ENCODE measurements around the gene AKR1D1.
"Not testable (repeated sequence)": the region's sequence is repeated elsewhere in the genome, so short reads cannot be mapped to it uniquely, and the experiment has no call there.

The AKR1D1 gene

GRCh38 chr7:138076196-138076595 lies at the start of gene AKR1D1:
AKR1D1 (plus strand) TSS chr7:138076459; CDS start chr7:138076519, 60 bp downstream.
- DNase-seq: no peak

GRCh38 chr7:138027100-138027499 lies 49.2 kb upstream of the AKR1D1 start:
- DNase-seq: no peak

- DNase-seq: no peak
Measured at GRCh38 chr7:138029126-138029525, 47.1 kb upstream of the AKR1D1 start.

- no peak for DNase-seq
Measured at GRCh38 chr7:138029941-138030340, 46.3 kb upstream of the AKR1D1 start.

- no peak for DNase-seq
Measured at GRCh38 chr7:138030679-138031351, 45.4 kb upstream of the AKR1D1 start.

GRCh38 chr7:138032186-138032585 lies 44.1 kb upstream of the AKR1D1 start:
- DNase-seq: no peak

- no peak for DNase-seq
Measured at GRCh38 chr7:138032770-138033169, 43.5 kb upstream of the AKR1D1 start.

- no peak for DNase-seq
Measured at GRCh38 chr7:138033241-138033640, 43.0 kb upstream of the AKR1D1 start.

GRCh38 chr7:138036135-138036534 lies 40.1 kb upstream of the AKR1D1 start:
- peak in 1 of 2 experiments; percentile 6 for DNase-seq

- not testable (repeated sequence) for DNase-seq
Measured at GRCh38 chr7:138040063-138040462, 36.2 kb upstream of the AKR1D1 start.

GRCh38 chr7:138044897-138045296 lies 31.4 kb upstream of the AKR1D1 start:
- DNase-seq: no peak

GRCh38 chr7:138047907-138048306 lies 28.4 kb upstream of the AKR1D1 start:
- no peak for DNase-seq

- DNase-seq: no peak
Measured at GRCh38 chr7:138049505-138050116, 26.6 kb upstream of the AKR1D1 start.

- not testable (repeated sequence) for DNase-seq
Measured at GRCh38 chr7:138051712-138052247, 24.5 kb upstream of the AKR1D1 start.

GRCh38 chr7:138052696-138053095 lies 23.6 kb upstream of the AKR1D1 start:
- DNase-seq: no peak

- not testable (repeated sequence) for DNase-seq
Measured at GRCh38 chr7:138055698-138056097, 20.6 kb upstream of the AKR1D1 start.

GRCh38 chr7:138063400-138063799 lies 12.9 kb upstream of the AKR1D1 start:
- DNase-seq: no peak

GRCh38 chr7:138064856-138065357 lies 11.4 kb upstream of the AKR1D1 start:
- DNase-seq: no peak

GRCh38 chr7:138065827-138066226 lies 10.4 kb upstream of the AKR1D1 start:
- DNase-seq: no peak

GRCh38 chr7:138066954-138067394 lies 9.3 kb upstream of the AKR1D1 start:
- DNase-seq: no peak

GRCh38 chr7:138067774-138068173 lies 8.5 kb upstream of the AKR1D1 start:
- no peak for DNase-seq

GRCh38 chr7:138070908-138071307 lies 5.4 kb upstream of the AKR1D1 start:
- no peak for DNase-seq

GRCh38 chr7:138072726-138073125 lies 3.5 kb upstream of the AKR1D1 start:
- DNase-seq: no peak

GRCh38 chr7:138074121-138074520 lies 2.1 kb upstream of the AKR1D1 start:
- DNase-seq: no peak

Measured in Kasumi-1 (cell line).